Mucosa of descending colon (tissue), 3 donors: ENCODE data around the gene TMEM52B. TPM values are rescaled to one million over a fixed set of nuclear protein-coding genes. Genes with fewer than 3 reads are reported as not detected.
"Not testable (repeated sequence)": the region's sequence is repeated elsewhere in the genome, so short reads cannot be mapped to it uniquely, and the experiment has no call there.

Experiments
- ATAC-seq: fragments of 200-7000 bp; cut with Tn5 transposase; one replicate; pipeline ENCODE4 v1.9.1; 2020; ENCODE audit warnings: mild to moderate bottlenecking, moderate library complexity
- DNase-seq, 3 donors: peaks; one replicate each; pipeline ENCODE4 v3.0.0-alpha.2; 2020
- H3K36me3 ChIP-seq: fragments of 200-600 bp; one replicate; pipeline ENCODE4 v1.8.0; 2021; ENCODE audit warnings: low read depth, mild to moderate bottlenecking
- H3K4me1 ChIP-seq: fragments of 200-600 bp; one replicate; pipeline ENCODE4 v1.8.0; 2021; ENCODE audit warnings: low read depth, mild to moderate bottlenecking
- H3K4me3 ChIP-seq: fragments of 200-600 bp; one replicate; pipeline ENCODE4 v1.8.0; 2021; ENCODE audit warnings: mild to moderate bottlenecking
- H3K9me3 ChIP-seq: fragments of 200-600 bp; one replicate; pipeline ENCODE4 v1.8.0; 2021; ENCODE audit warnings: mild to moderate bottlenecking
- CTCF ChIP-seq: fragments of 200-600 bp; IDR thresholded peaks from one replicate; pipeline ENCODE4 v1.8.0; 2022; ENCODE audit warnings: antibody characterized with exemption, mild to moderate bottlenecking
- intact Hi-C, 2 donors: fragments of 100-400 bp; cut with DNase I in 1 of 2; cut with micrococcal nuclease in 1 of 2; formaldehyde crosslinking; loops; one replicate each; pipeline versions ENCODE4 v1.11.0 to v1.11.1; 2022; cut with DNase I, micrococcal nuclease
- total RNA-seq, 3 donors: library from RNA; stranded (reverse); fragmentation: NEBNext Ultra II Directional in 2 of 3; extraction: Animal tissue kit (Norgen Biotek cat#: 25700) in 2 of 3; gene quantifications; one replicate each; pipeline versions ENCODE4 v1.2.1 to v1.2.4, GENCODE V29; 2021 to 2023
- donor health status: DM: no; HTN: no; CAD: no; lungs with moderate emphysema.
- donor health status: DM: no; HTN: no; CAD: no.
- donor health status: DM: no; HTN: yes; CAD: no.

TMEM52B gene
- total RNA-seq, 3 donors from 2014 or later: 0.10 TPM; not detected in 2

GRCh38 chr12:10194160-10194670 lies 15.4 kb downstream of the TMEM52B start:
- Histone ChIP-seq H3K36me3 (no peaks in the 10 kb centered on the region), H3K4me1 (no peaks in the 10 kb centered on the region), H3K4me3 (no peak overlapping the region), H3K9me3 (no peaks in the 10 kb centered on the region)
- no peak for ATAC-seq
- no peak for DNase-seq
- intact Hi-C loops: no loop called here
- no peak for TF ChIP-seq CTCF

GRCh38 chr12:10196210-10196609 lies 17.4 kb downstream of the TMEM52B start:
- intact Hi-C loops: no loop called here

GRCh38 chr12:10197879-10198278 lies 19.0 kb downstream of the TMEM52B start:
- DNase-seq (no peak), ATAC-seq (no peak)
- TF ChIP-seq CTCF: no peak
- no peak overlapping the region for H3K4me3 ChIP-seq
- no peaks in the 10 kb centered on the region for H3K9me3 ChIP-seq
- no peaks in the 10 kb centered on the region for H3K36me3 ChIP-seq
- H3K4me1 ChIP-seq: no peaks in the 10 kb centered on the region
- intact Hi-C loops: no loop called here

More at GRCh38 chr12:10196210-10196609, 17.4 kb downstream of the TMEM52B start:
- no peaks in the 10 kb centered on the region for H3K36me3 ChIP-seq
- H3K4me1 ChIP-seq: no peaks in the 10 kb centered on the region
- ATAC-seq: no peak
- H3K9me3 ChIP-seq: no peaks in the 10 kb centered on the region
- H3K4me3 ChIP-seq: no peak overlapping the region
- no peak for TF ChIP-seq CTCF
- no peak for DNase-seq

GRCh38 chr12:10204495-10204894 lies 25.7 kb downstream of the TMEM52B start:
- intact Hi-C loops, ATAC-seq, H3K4me1 ChIP-seq, H3K36me3 ChIP-seq, DNase-seq, H3K4me3 ChIP-seq, H3K9me3 ChIP-seq: not testable (repeated sequence)

GRCh38 chr12:10205220-10205807 lies 26.5 kb downstream of the TMEM52B start:
- H3K36me3 ChIP-seq: no peaks in the 10 kb centered on the region
- intact Hi-C loops: no loop called here
- H3K4me1 ChIP-seq: no peaks in the 10 kb centered on the region
- H3K9me3 ChIP-seq: no peaks in the 10 kb centered on the region
- no peak overlapping the region for H3K4me3 ChIP-seq
- no peak for DNase-seq
- no peak for ATAC-seq
- no peak for TF ChIP-seq CTCF

GRCh38 chr12:10207136-10207535 lies 28.3 kb downstream of the TMEM52B start:
- intact Hi-C loops: no loop called here
- no peaks in the 10 kb centered on the region for H3K9me3 ChIP-seq
- ATAC-seq: no peak
- no peak for TF ChIP-seq CTCF
- H3K4me3 ChIP-seq: no peak overlapping the region
- H3K4me1 ChIP-seq: peaks cover 4% of the 10 kb centered on the region
- no peaks in the 10 kb centered on the region for H3K36me3 ChIP-seq
- DNase-seq: no peak
